Measurements from ENCODE around the gene CYP46A1. TPM values are rescaled to one million over a fixed set of nuclear protein-coding genes. Genes with fewer than 3 reads are reported as not detected.
"Not testable (repeated sequence)": the region's sequence is repeated elsewhere in the genome, so short reads cannot be mapped to it uniquely, and the experiment has no call there.

Gene CYP46A1
- total RNA-seq = 1 to 10 TPM in 1 of 4 donors, under 1 TPM in 2, not detected in 1; 0.13 to 4.7 (median 0.55) TPM

DNA sequence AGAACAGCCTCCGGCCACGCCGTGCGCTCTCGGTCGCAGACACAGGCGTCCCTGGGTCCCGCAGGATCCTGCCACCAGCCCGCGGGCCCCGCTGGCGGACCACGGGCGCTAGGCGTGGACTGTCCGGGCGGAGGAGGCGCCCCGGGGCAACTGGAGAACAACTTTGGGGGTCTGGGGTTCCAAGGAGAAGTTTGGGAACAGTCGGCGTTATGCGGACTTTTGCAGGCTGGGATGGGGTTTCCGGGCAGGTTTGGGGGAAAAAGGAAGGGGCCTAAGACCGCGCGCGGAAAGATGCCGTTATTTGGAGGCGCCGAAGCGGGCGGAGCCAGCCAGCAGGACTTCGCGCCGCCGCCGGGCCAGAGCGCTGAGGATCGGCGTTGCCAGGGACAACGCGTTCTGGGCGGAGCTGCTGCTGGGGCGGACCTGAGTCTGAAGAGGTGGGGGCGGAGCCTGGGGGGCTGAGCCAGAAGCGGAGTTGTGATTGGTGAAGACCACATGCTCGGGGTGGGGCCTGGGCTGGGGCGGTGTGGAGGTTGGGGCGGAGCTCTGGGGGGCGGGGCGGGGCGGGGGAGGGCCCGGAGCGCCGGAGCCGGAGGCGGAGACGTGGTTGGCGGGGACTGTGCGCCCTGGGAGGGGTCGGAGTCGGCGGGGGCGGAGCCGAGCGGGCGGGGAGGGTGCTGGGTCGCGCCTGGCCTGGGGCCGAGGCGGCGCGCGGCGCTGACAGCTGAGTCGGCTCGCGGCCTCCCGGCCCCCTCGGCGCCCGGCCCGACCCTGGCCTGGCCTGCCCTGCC lies at the start of gene CYP46A1:
Gene CYP46A1 (plus strand): TSS at position 680 of the 791 bp plus-strand sequence. CDS start 120 bp downstream, outside the sequence.
- WGBS, 2 donors = 1 to 2% methylated on average over 38 to 45 of the region's 83 CpGs
- TF ChIP-seq, protein P1, sequence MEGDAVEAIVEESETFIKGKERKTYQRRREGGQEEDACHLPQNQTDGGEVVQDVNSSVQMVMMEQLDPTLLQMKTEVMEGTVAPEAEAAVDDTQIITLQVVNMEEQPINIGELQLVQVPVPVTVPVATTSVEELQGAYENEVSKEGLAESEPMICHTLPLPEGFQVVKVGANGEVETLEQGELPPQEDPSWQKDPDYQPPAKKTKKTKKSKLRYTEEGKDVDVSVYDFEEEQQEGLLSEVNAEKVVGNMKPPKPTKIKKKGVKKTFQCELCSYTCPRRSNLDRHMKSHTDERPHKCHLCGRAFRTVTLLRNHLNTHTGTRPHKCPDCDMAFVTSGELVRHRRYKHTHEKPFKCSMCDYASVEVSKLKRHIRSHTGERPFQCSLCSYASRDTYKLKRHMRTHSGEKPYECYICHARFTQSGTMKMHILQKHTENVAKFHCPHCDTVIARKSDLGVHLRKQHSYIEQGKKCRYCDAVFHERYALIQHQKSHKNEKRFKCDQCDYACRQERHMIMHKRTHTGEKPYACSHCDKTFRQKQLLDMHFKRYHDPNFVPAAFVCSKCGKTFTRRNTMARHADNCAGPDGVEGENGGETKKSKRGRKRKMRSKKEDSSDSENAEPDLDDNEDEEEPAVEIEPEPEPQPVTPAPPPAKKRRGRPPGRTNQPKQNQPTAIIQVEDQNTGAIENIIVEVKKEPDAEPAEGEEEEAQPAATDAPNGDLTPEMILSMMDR (IDR thresholded peaks at IDR 0.05) = no peak
- TF ChIP-seq POLR2A (IDR thresholded peaks at IDR 0.05) = no peak
- DNase-seq (ENCODE audit: low spot score in 2 of 2) = peak; percentile 100
- peak within 1 kb of the TSS; percentile 76 for H3K4me3 ChIP-seq (ENCODE audit: low read depth, poor library complexity, severe bottlenecking)
- intact Hi-C loops (cut with DNase I; ENCODE audit: low total_unique reads) = loop anchor here (5.0 kb wide), 1 partner anchor 198 kb away; no protein-coding TSS in a partner anchor

DNA sequence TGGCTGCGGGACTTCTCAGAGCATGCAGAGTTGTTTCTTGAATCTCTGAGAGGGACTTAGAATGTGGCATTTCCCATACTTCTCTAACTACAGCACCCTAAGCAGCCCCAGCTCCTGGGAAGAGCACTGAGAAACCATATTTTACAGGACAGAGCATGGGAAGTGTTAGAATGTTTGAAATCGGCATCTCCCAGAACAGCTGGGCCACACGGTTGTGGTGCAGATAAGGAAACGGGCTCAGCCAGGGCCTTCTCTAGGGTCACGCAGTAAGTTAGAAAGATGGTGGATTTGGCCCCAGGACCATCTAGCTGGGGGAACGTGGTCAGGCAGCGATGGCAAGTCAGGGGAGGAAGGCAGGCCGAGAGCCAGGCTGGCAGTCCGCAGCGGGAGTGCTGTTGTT lies 49.7 kb upstream of the CYP46A1 start:
- intact Hi-C loops (cut with DNase I; ENCODE audit: low total_unique reads) = no loop called here
- no peak for DNase-seq (ENCODE audit: low spot score in 2 of 2)
- TF ChIP-seq, protein P1 (IDR thresholded peaks at IDR 0.05) = no peak
- TF ChIP-seq POLR2A (IDR thresholded peaks at IDR 0.05) = no peak
- WGBS, 2 donors = 63 to 80% methylated on average over 10 of the region's 10 CpGs
- no peak overlapping the region for H3K4me3 ChIP-seq (ENCODE audit: low read depth, poor library complexity, severe bottlenecking)

DNA sequence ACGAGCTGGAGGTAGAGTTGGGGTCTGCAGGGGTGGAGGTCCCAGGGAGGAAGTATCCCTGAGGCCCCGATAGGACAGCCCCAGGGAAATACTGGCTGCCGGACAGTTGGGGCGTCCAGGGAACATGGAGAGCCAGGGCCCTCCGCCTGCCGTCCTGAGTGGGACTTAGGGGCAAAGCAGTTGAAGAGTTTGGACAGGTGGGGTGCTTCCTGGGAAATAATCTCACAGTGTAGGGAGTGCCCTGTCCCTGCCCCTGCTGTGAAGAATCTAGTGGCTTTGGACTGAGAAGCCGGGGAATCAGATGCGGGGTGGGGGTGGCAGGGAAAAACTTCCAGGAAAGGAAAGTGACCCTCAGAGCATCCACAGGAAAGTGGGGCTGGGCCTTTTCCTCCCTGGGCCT lies 49.0 kb upstream of the CYP46A1 start:
- 83% methylated on average over 8 of the region's 8 CpGs for WGBS, 2 donors
- no peak for DNase-seq (ENCODE audit: low spot score in 2 of 2)
- no peak for TF ChIP-seq POLR2A (IDR thresholded peaks at IDR 0.05)
- TF ChIP-seq, protein P1 (IDR thresholded peaks at IDR 0.05) = no peak
- intact Hi-C loops (cut with DNase I; ENCODE audit: low total_unique reads) = no loop called here
- no peak overlapping the region for H3K4me3 ChIP-seq (ENCODE audit: low read depth, poor library complexity, severe bottlenecking)

DNA sequence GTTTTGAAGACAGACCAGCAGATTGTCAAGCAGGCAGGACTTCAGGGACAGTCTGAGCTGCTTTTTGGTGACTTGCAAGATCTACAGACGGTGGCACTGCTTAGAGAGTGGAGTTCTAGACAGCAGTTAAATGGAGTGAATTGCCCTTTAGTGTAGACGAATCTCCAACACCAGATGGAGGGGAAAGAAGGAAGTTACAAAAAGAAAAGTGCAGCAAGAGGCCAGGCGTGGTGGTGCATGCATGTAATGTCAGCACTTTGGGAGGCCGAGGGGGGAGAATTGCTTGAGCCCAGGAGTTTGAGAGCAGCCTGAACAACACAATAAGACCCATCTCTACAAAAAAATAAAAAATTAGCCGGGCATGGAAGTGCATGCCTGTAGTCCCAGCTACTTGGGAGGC lies 47.6 kb upstream of the CYP46A1 start:
- intact Hi-C loops (cut with DNase I; ENCODE audit: low total_unique reads) = no loop called here
- TF ChIP-seq, protein P1 (IDR thresholded peaks at IDR 0.05) = no peak
- no peak for TF ChIP-seq POLR2A (IDR thresholded peaks at IDR 0.05)
- WGBS, 2 donors = 81 to 85% methylated on average over 5 of the region's 5 CpGs
- no peak overlapping the region for H3K4me3 ChIP-seq (ENCODE audit: low read depth, poor library complexity, severe bottlenecking)
- no peak for DNase-seq (ENCODE audit: low spot score in 2 of 2)

DNA sequence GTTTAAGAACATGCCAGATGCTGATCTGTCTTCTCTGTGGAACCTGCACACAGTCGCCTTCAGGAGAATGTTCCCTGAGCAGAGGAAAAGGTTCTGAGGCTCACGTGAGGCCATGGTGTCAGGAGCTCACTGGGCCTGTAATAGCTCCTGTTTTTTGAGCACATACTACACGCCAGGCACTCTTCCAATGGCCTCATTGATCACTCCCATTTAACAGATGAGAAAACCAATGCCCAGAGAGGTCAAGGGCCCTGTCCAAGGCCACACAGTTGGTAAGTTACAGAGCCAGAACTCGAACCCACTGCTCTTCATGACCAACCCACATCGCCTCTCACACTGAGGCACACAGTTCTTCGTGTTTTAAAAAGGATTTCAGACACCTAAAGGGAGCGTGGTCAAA lies 46.5 kb upstream of the CYP46A1 start:
- DNase-seq (ENCODE audit: low spot score in 2 of 2) = no peak
- 84 to 92% methylated on average over 7 of the region's 7 CpGs for WGBS, 2 donors
- no peak overlapping the region for H3K4me3 ChIP-seq (ENCODE audit: low read depth, poor library complexity, severe bottlenecking)
- no peak for TF ChIP-seq POLR2A (IDR thresholded peaks at IDR 0.05)
- TF ChIP-seq, protein P1 (IDR thresholded peaks at IDR 0.05) = no peak
- intact Hi-C loops (cut with DNase I; ENCODE audit: low total_unique reads) = no loop called here

DNA sequence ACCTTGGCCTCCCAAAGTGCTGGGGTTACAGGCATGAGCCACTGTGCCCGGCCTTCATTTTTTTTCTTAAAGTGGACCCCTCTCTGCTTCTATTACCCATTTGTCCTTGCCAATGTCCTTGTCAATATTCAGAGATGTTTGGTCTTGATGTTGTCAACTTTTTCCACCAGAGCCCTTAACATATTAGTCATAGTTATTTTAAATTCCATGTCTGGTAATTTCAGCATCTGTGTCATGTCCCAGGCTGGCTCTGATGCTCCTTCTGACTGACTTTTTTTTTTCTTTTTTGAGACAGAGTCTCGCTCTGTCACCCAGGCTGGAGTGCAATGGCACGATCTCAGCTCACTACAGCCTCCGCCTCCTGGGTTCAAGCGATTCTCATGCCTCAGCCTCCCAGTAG lies 41.3 kb upstream of the CYP46A1 start:
- DNase-seq (ENCODE audit: low spot score in 2 of 2); H3K4me3 ChIP-seq (ENCODE audit: low read depth, poor library complexity, severe bottlenecking); intact Hi-C loops (cut with DNase I; ENCODE audit: low total_unique reads): not testable (repeated sequence)
- 92 to 93% methylated on average over 5 of the region's 5 CpGs for WGBS, 2 donors
